K562 (cell line): ENCODE data around the gene EIF2S3. TPM values are rescaled to one million over a fixed set of nuclear protein-coding genes. Genes with fewer than 3 reads are reported as not detected.

Experiments
- ATAC-seq: fragments of 200-7000 bp; cut with Tn5 transposase; 3 replicates; pipeline ENCODE4 v1.9.1; 2020; ENCODE audit warnings: moderate library complexity
- BruUV-seq: library from RNA; stranded (reverse); fragments of 400-500 nt; replicated peaks from 2 replicates; lab custom pipeline; 2021; lab: Mats Ljungman, UMichigan
- CTCF ChIA-PET: fragments of 300-600 bp; formaldehyde crosslinking; extraction: SDS; loops from one replicate; lab custom pipeline; 2021; ENCODE audit warnings: low intra/inter-chr PET ratio; lab: Yijun Ruan, JAX
- POLR2A ChIA-PET: fragments of 300-600, 350-650 bp; sonication (Branson Sonifier 250); formaldehyde crosslinking; extraction: SDS; loops from one replicate; lab custom pipeline; 2021; ENCODE audit warnings: antibody characterized with exemption, inconsistent platforms; lab: Yijun Ruan, JAX
- DNase-seq, 4 experiments: peaks; one replicate each; pipeline versions ENCODE4 v3.0.0 to v3.0.0-alpha.2; 2011 to 2018; ENCODE audit warnings: low spot score in 3 of 4, mixed read lengths in 3 of 4; ENCODE audit errors: extremely low read depth in 1 of 4
- FAIRE-seq: peaks from 2 replicates; lab custom pipeline; 2011; peaks lifted over from hg19 to GRCh38; lab: Jason Lieb, UNC
- H2AFZ ChIP-seq: 2 replicates; pipeline ENCODE4 v1.6.0; 2011; ENCODE audit warnings: low read depth, low read length, control low read depth, inconsistent platforms
- H3K27ac ChIP-seq: fragments of 200-600 bp; 3 replicates; pipeline ENCODE4 v1.8.0; 2011; ENCODE audit warnings: low read depth, mild to moderate bottlenecking, control low read depth, inconsistent platforms, low read length, moderate library complexity, mixed read lengths; ENCODE audit errors: extremely low read depth
- H3K27me3 ChIP-seq, 2 experiments: fragments of 300-600 bp in 1 of 2; 2 replicates in 1 of 2; 3 replicates in 1 of 2; pipeline versions ENCODE4 v1.6.0 to v1.8.0; 2011; ENCODE audit warnings: inconsistent platforms in 2 of 2, low read length in 2 of 2, mild to moderate bottlenecking in 1 of 2, mixed read lengths in 1 of 2, moderate library complexity in 1 of 2; ENCODE audit not compliant: control insufficient read depth in 2 of 2, insufficient read depth in 2 of 2
- H3K36me3 ChIP-seq: fragments of 300-600 bp; 3 replicates; pipeline ENCODE4 v1.8.0; 2011; ENCODE audit warnings: mild to moderate bottlenecking, low read length, inconsistent platforms; ENCODE audit not compliant: control insufficient read depth, insufficient read depth
- H3K4me1 ChIP-seq, 2 experiments: fragments of 200-600 bp in 1 of 2; replicated peaks in 1 of 2; 2 replicates in 1 of 2; 3 replicates in 1 of 2; pipeline versions ENCODE4 v1.5.1 to v1.8.0; 2011; ENCODE audit warnings: inconsistent platforms in 2 of 2, low read length in 2 of 2, mild to moderate bottlenecking in 1 of 2, mixed read lengths in 1 of 2, moderate library complexity in 1 of 2; ENCODE audit not compliant: control insufficient read depth in 2 of 2, insufficient read depth in 2 of 2
- H3K4me2 ChIP-seq: 2 replicates; pipeline ENCODE4 v1.6.1; 2011; ENCODE audit warnings: low read length, control low read depth, inconsistent platforms, mixed read lengths; ENCODE audit not compliant: insufficient read depth
- H3K4me3 ChIP-seq: fragments of 200-600 bp; sonication (generic), shearing (Covaris generic); 2 replicates; pipeline ENCODE4 v1.5.1; 2016; ENCODE audit warnings: control low read depth, inconsistent platforms
- H3K79me2 ChIP-seq: fragments of 200-600 bp; 3 replicates; pipeline ENCODE4 v1.8.0; 2011; ENCODE audit warnings: low read length, inconsistent platforms; ENCODE audit not compliant: control insufficient read depth, insufficient read depth
- H3K9ac ChIP-seq, 2 experiments: 2 replicates each; pipeline versions ENCODE4 v1.6.0 to v1.6.1; 2011; ENCODE audit warnings: low read depth in 2 of 2, low read length in 2 of 2, control low read depth in 1 of 2, inconsistent platforms in 1 of 2, mild to moderate bottlenecking in 1 of 2, mixed read lengths in 1 of 2; ENCODE audit not compliant: insufficient read depth in 1 of 2
- H3K9me1 ChIP-seq: one replicate; pipeline ENCODE4 v1.6.0; 2011; ENCODE audit warnings: inconsistent platforms, mild to moderate bottlenecking, low read length, moderate library complexity; ENCODE audit not compliant: control insufficient read depth, insufficient read depth
- H3K9me3 ChIP-seq: replicated peaks from 2 replicates; pipeline ENCODE4 v1.5.1; 2011; ENCODE audit warnings: low read depth, low read length, inconsistent platforms; ENCODE audit not compliant: control insufficient read depth, insufficient read depth
- H4K20me1 ChIP-seq: replicated peaks from 2 replicates; pipeline ENCODE4 v1.6.1; 2011; ENCODE audit warnings: low read length, inconsistent platforms, mixed read lengths; ENCODE audit not compliant: control insufficient read depth, insufficient read depth
- CBX8 ChIP-seq: fragments of 200-600 bp; sonication (generic); IDR thresholded peaks from 2 replicates; pipeline ENCODE4 v1.6.1; 2012; ENCODE audit warnings: borderline replicate concordance, mixed run types, low read depth, mild to moderate bottlenecking, moderate library complexity, mixed read lengths, low read length, control low read depth, inconsistent platforms; ENCODE audit not compliant: poor library complexity, severe bottlenecking; ENCODE audit errors: extremely low read depth
- CEBPB ChIP-seq: fragments of 450-650 bp; IDR thresholded peaks from 2 replicates; pipeline ENCODE4 v1.6.1; 2016; ENCODE audit warnings: missing genetic modification characterization, missing compliant biosample characterization
- CTCFL ChIP-seq: IDR thresholded peaks from 2 replicates; pipeline ENCODE4 v1.6.1; 2011; ENCODE audit warnings: borderline replicate concordance, low read depth, mild to moderate bottlenecking, moderate library complexity, low read length; ENCODE audit not compliant: insufficient read depth, poor library complexity, severe bottlenecking
- MAFF ChIP-seq: IDR thresholded peaks from 2 replicates; pipeline ENCODE4 v1.6.1; 2012; ENCODE audit warnings: low read length, improper control_type of control experiment
- NFATC3 ChIP-seq: fragments of 450-650 bp; IDR thresholded peaks from 2 replicates; pipeline ENCODE4 v1.6.1; 2017; ENCODE audit warnings: mild to moderate bottlenecking
- POLR2B ChIP-seq: fragments of 450-650 bp; IDR thresholded peaks from 2 replicates; pipeline ENCODE4 v1.6.1; 2018; ENCODE audit warnings: low read depth; ENCODE audit not compliant: partially characterized antibody
- POLR3G ChIP-seq: IDR thresholded peaks from 2 replicates; pipeline ENCODE4 v1.6.1; 2011; ENCODE audit not compliant: insufficient read length, insufficient replicate concordance; ENCODE audit errors: extremely low read depth
- RBFOX2 ChIP-seq: fragments of 200-400 bp; formaldehyde crosslinking; IDR thresholded peaks from 2 replicates; pipeline ENCODE4 v1.6.1; 2017; ENCODE audit warnings: low read depth, mild to moderate bottlenecking, low read length, moderate library complexity
- SUPT5H ChIP-seq: fragments of 450-650 bp; IDR thresholded peaks from 2 replicates; pipeline ENCODE4 v1.6.1; 2016
- TEAD1 ChIP-seq, 2 experiments: fragments of 450-650 bp in 1 of 2; sonication (generic) in 1 of 2; formaldehyde crosslinking; IDR thresholded peaks; 2 replicates each; pipeline versions ENCODE4 v1.4.0 to v1.8.0; 2020 to 2022; ENCODE audit warnings: mild to moderate bottlenecking in 2 of 2, missing genetic modification reagents in 1 of 2
- ZKSCAN3 ChIP-seq: fragments of 250-450 bp; sonication (Bioruptor Pico); IDR thresholded peaks from 2 replicates; pipeline ENCODE4 v1.4.0; 2020
- ZNF57 ChIP-seq: fragments of 450-650 bp; formaldehyde crosslinking; IDR thresholded peaks from 2 replicates; pipeline ENCODE4 v1.4.0; 2020; ENCODE audit warnings: mild to moderate bottlenecking, moderate library complexity
- WGBS: fragments of 100-300 bp; shearing (Covaris generic); methylation state at CpG from one replicate; pipeline ENCODE4 v1.1.6; 2016; ENCODE audit warnings: low coverage, mixed read lengths; ENCODE audit not compliant: insufficient coverage; ENCODE audit errors: missing lambda C conversion rate; 5-methylcytosine and 5-hydroxymethylcytosine counted together
- in situ Hi-C: fragments of 300-500 bp; cut with MboI; formaldehyde crosslinking; loops from 4 replicates; pipeline ENCODE4 v1.15.0; 2018; ENCODE audit warnings: inconsistent platforms, mixed read lengths
- intact Hi-C: fragments of 100-400 bp; cut with micrococcal nuclease; formaldehyde crosslinking; loops from 2 replicates; pipeline ENCODE4 v1.14.2; 2022
- polyA plus RNA-seq, 8 experiments: library from polyadenylated mRNA; depleted of rRNA in 4 of 8; stranded (reverse) in 5 of 8; unstranded in 3 of 8; fragments of >200 nt; fragmentation: Nextera tagmentation in 2 of 8; fragmentation: Illumina TruSeq in 1 of 8; extraction: Ambion mirVana in 2 of 8; extraction: Trizol in 1 of 8; gene quantifications; 2 replicates each; pipeline versions ENCODE4 v1.2.1 to v1.2.3, GENCODE V29; 2011 to 2014; ENCODE audit warnings: inconsistent platforms in 1 of 8, missing spikeins in 1 of 8
- total RNA-seq, 7 experiments: library from RNA; depleted of rRNA in 6 of 7; stranded (reverse); fragments of >200 nt in 6 of 7; fragmentation: Illumina TruSeq in 2 of 7; extraction: Trizol in 2 of 7; gene quantifications; 2 replicates each; pipeline versions ENCODE4 v1.2.1 to v1.2.3, GENCODE V29; 2011 to 2021; ENCODE audit warnings: low replicate concordance in 1 of 7
- TF ChIP-seq, protein P1 (sequence below): fragments of 250-450 bp; sonication (Bioruptor Pico); IDR thresholded peaks from 2 replicates; pipeline ENCODE4 v1.8.0; 2022; ENCODE audit warnings: moderate library complexity, mild to moderate bottlenecking, inconsistent platforms

Gene EIF2S3
- total and polyA plus RNA-seq, 9 of the 15 experiments (the other 6 are each of a cell fraction or from before 2014, with no cell fraction given) = 148 to 439 (median 275) TPM

- Histone ChIP-seq H3K27me3 (no peaks in the 10 kb centered on the region), H3K4me1 (no peaks in the 10 kb centered on the region; a peak in 1 of 5 replicates), H2AFZ (no peak overlapping the region), H3K4me3 (no peak overlapping the region), H3K36me3 (peaks cover 90% of the 10 kb centered on the region), H3K4me2 (no peak overlapping the region), H4K20me1 (no peaks in the 10 kb centered on the region), H3K27ac (no peak overlapping the region), H3K79me2 (peaks cover 34% of the 10 kb centered on the region), H3K9me1 (no peaks in the 10 kb centered on the region)
- BruUV-seq = no TSS peak
- FAIRE-seq (no peak), ATAC-seq (no peak; the same call in 2 of the 3 replicates)
- POLR2A ChIA-PET = no interaction called here
- CTCF ChIA-PET = no interaction called here
- intact Hi-C loops = no loop called here
- 83% methylated on average over 4 of the region's 6 CpGs for WGBS
- in situ Hi-C loops = no loop called here
- TF ChIP-seq RBFOX2 (0 out of 2 replicates have a peak, but pooled peaks have one; percentile 31), NFATC3 (no peak), SUPT5H (0 out of 2 replicates have a peak, but pooled peaks have one; percentile 33), POLR2B (peak; percentile 16), CEBPB (tag) (no peak)
- TF ChIP-seq, all 486 proteins: peak for 3
- DNase-seq = no peak
- H3K9me3 ChIP-seq = no peaks in the 10 kb centered on the region
- no peak overlapping the region for H3K9ac ChIP-seq
Measured at GRCh38 chrX:24063488-24063887, 8.7 kb downstream of the EIF2S3 start.

DNA sequence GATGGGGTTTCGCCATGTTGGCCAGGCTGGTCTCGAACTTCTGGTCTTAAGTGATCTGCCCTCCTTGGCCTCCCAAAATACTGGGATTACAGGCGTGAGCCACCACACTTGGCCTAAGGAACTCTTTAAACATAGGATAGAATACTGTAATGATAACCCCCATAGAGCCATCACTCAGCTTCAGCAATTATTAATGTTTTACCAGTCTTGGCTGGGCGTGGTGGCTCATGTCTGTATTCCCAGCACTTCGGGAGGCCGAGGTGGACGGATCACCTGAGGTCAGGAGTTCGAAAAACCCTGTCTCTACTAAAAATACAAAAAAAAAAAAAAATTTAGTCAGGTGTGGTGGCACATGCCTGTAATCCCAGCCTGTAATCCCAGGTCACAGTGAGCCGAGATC is 15.1 kb downstream of the EIF2S3 start:
- ATAC-seq (no peak), FAIRE-seq (no peak), DNase-seq (no peak)
- no peaks in the 10 kb centered on the region for H3K27me3 ChIP-seq
- no peak overlapping the region for H3K27ac ChIP-seq
- H3K9ac ChIP-seq = no peak overlapping the region
- H3K79me2 ChIP-seq = no peaks in the 10 kb centered on the region; the same call in 2 of the 3 replicates
- H3K4me3 ChIP-seq = no peak overlapping the region
- H3K9me3 ChIP-seq = no peaks in the 10 kb centered on the region
- H3K9me1 ChIP-seq = no peaks in the 10 kb centered on the region
- POLR2A ChIA-PET = interaction anchor here (1.5 to 1.6 kb wide), 2 partner anchors 14 to 15 kb away, joined by 3 to 4 read pairs; partner anchors contain the start of gene EIF2S3
- CTCF ChIA-PET = no interaction called here
- no peaks in the 10 kb centered on the region for H3K4me1 ChIP-seq
- no peak overlapping the region for H2AFZ ChIP-seq
- peaks cover 95% of the 10 kb centered on the region for H3K36me3 ChIP-seq
- no peaks in the 10 kb centered on the region for H4K20me1 ChIP-seq
- in situ Hi-C loops = no loop called here
- BruUV-seq = no TSS peak
- H3K4me2 ChIP-seq = no peak overlapping the region
- WGBS = 96% methylated on average over 7 of the region's 9 CpGs
- intact Hi-C loops = no loop called here
- TF ChIP-seq, protein P1, sequence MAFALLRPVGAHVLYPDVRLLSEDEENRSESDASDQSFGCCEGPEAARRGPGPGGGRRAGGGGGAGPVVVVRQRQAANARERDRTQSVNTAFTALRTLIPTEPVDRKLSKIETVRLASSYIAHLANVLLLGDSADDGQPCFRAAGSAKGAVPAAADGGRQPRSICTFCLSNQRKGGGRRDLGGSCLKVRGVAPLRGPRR (CRISPR knock-in tag) = no peak
- TF ChIP-seq CBX8 = no peak
- no peak for TF ChIP-seq POLR3G
- TF ChIP-seq MAFF = no peak
- TF ChIP-seq TEAD1 (CRISPR knock-in tag; IDR thresholded peaks at IDR 0.05) = no peak
- no peak for TF ChIP-seq ZKSCAN3 (CRISPR knock-in tag)
- no peak for TF ChIP-seq CTCFL
- no peak for TF ChIP-seq ZNF57 (CRISPR knock-in tag)
